Measurements from ENCODE around the gene CAB39. TPM values are rescaled to one million over a fixed set of nuclear protein-coding genes. Genes with fewer than 3 reads are reported as not detected.

The CAB39 gene
- total RNA-seq, 1 experiment from 2014 or later: 39.9 TPM

DNA sequence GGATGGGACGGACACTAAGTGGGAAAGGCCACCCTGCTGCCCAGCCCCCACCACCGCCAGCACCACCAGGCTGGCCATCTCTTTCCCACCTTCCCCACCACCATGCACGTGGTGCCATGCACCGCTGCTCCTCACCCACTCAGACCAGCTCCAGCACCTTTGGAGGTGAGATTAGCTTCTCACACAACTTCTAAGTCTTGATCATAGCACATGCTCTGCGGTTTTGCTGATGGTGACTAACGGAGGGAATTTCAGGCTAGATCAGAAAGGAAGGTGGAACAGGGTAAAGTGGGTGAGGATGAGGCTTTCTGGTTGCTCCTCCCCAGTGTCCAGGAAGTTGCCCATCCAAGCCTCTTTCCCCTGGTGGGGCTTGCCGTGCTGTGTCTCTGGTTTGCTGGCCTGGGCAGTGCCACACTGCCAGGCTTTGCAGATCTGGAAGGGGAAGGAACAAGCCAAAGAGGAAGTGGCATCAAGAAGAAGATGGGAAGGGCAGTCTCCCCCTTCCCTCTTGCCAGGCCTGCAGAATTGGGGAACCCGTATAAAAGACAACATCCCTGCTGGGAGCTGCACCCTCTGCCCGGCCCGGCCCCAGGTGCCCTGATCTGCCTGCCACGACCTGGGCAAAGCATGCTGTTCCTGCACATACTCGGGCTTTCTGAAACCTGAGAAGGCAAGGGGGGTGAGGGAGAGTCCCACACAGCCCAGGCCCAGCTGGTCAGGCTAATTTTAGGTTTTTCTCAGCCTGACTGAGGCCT is 44.3 kb upstream of the CAB39 start:
- in situ Hi-C loops (cut with HindIII; ENCODE audit: low pct_unique_long_range_greater_than_20kb, low sequenced_read_pairs) (no loop called here), intact Hi-C loops (cut with micrococcal nuclease; ENCODE audit: unreplicated experiment) (no loop called here)
- no peak for ATAC-seq
- Histone ChIP-seq H3K4me3 (ENCODE audit: low read depth in 2 of 2, low read length in 2 of 2) (no peak overlapping the region), H3K27me3 (ENCODE audit: control insufficient read depth, insufficient read depth, low read length) (no peaks in the 10 kb centered on the region), H3K9me3 (ENCODE audit: control insufficient read depth, insufficient read depth, low read depth, low read length) (no peaks in the 10 kb centered on the region), H3K36me3 (ENCODE audit: control insufficient read depth, insufficient read depth, low read length) (no peaks in the 10 kb centered on the region), H3K27ac (ENCODE audit: low read length) (no peak overlapping the region), H3K4me1 (ENCODE audit: control insufficient read depth, insufficient read depth, low read length) (no peaks in the 10 kb centered on the region)
- BruUV-seq (replicated peaks): no TSS peak
- TF ChIP-seq TCF7L2 (IDR thresholded peaks at IDR 0.05; ENCODE audit: low read depth, low read length) (no peak), SIN3A (IDR thresholded peaks at IDR 0.05; ENCODE audit: borderline replicate concordance, insufficient read depth, low read depth, low read length) (no peak), POLR2AphosphoS5 (IDR thresholded peaks at IDR 0.05; ENCODE audit: low read depth, low read length) (no peak)
- TF ChIP-seq, protein P1, sequence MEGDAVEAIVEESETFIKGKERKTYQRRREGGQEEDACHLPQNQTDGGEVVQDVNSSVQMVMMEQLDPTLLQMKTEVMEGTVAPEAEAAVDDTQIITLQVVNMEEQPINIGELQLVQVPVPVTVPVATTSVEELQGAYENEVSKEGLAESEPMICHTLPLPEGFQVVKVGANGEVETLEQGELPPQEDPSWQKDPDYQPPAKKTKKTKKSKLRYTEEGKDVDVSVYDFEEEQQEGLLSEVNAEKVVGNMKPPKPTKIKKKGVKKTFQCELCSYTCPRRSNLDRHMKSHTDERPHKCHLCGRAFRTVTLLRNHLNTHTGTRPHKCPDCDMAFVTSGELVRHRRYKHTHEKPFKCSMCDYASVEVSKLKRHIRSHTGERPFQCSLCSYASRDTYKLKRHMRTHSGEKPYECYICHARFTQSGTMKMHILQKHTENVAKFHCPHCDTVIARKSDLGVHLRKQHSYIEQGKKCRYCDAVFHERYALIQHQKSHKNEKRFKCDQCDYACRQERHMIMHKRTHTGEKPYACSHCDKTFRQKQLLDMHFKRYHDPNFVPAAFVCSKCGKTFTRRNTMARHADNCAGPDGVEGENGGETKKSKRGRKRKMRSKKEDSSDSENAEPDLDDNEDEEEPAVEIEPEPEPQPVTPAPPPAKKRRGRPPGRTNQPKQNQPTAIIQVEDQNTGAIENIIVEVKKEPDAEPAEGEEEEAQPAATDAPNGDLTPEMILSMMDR (IDR thresholded peaks at IDR 0.05): no peak
- DNase-seq (ENCODE audit: low read depth, low spot score): no peak
- ChIA-PET POLR2A (no interaction called here), CTCF (no interaction called here)

DNA sequence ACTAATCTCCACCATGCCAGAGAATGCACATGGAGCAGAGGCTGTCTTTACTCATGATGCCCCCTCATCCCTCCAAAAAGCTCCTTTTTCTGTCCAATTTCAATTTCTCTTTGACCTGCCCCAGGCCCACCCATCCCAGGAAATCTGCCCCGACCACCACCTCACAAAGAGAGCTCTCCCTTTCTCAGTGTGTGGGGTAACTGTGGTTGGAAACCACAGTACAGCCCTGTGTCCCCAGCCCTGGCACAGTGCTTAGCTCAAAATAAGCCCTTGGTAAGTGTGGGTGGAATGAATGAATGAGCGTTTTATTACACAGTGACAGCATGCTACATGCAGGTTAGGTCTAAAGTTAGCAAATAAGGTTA is 43.7 kb upstream of the CAB39 start:
- no peak for ATAC-seq
- Histone ChIP-seq H3K36me3 (ENCODE audit: control insufficient read depth, insufficient read depth, low read length) (no peaks in the 10 kb centered on the region), H3K4me1 (ENCODE audit: control insufficient read depth, insufficient read depth, low read length) (no peaks in the 10 kb centered on the region), H3K4me3 (ENCODE audit: low read depth in 2 of 2, low read length in 2 of 2) (no peak overlapping the region), H3K27me3 (ENCODE audit: control insufficient read depth, insufficient read depth, low read length) (no peaks in the 10 kb centered on the region), H3K27ac (ENCODE audit: low read length) (no peak overlapping the region), H3K9me3 (ENCODE audit: control insufficient read depth, insufficient read depth, low read depth, low read length) (no peaks in the 10 kb centered on the region)
- intact Hi-C loops (cut with micrococcal nuclease; ENCODE audit: unreplicated experiment) (no loop called here), in situ Hi-C loops (cut with HindIII; ENCODE audit: low pct_unique_long_range_greater_than_20kb, low sequenced_read_pairs) (no loop called here)
- ChIA-PET CTCF (no interaction called here), POLR2A (no interaction called here)
- TF ChIP-seq POLR2AphosphoS5 (IDR thresholded peaks at IDR 0.05; ENCODE audit: low read depth, low read length) (no peak), SIN3A (IDR thresholded peaks at IDR 0.05; ENCODE audit: borderline replicate concordance, insufficient read depth, low read depth, low read length) (no peak), TCF7L2 (IDR thresholded peaks at IDR 0.05; ENCODE audit: low read depth, low read length) (no peak)
- TF ChIP-seq, protein P1 (IDR thresholded peaks at IDR 0.05): no peak
- TF ChIP-seq, protein P2, sequence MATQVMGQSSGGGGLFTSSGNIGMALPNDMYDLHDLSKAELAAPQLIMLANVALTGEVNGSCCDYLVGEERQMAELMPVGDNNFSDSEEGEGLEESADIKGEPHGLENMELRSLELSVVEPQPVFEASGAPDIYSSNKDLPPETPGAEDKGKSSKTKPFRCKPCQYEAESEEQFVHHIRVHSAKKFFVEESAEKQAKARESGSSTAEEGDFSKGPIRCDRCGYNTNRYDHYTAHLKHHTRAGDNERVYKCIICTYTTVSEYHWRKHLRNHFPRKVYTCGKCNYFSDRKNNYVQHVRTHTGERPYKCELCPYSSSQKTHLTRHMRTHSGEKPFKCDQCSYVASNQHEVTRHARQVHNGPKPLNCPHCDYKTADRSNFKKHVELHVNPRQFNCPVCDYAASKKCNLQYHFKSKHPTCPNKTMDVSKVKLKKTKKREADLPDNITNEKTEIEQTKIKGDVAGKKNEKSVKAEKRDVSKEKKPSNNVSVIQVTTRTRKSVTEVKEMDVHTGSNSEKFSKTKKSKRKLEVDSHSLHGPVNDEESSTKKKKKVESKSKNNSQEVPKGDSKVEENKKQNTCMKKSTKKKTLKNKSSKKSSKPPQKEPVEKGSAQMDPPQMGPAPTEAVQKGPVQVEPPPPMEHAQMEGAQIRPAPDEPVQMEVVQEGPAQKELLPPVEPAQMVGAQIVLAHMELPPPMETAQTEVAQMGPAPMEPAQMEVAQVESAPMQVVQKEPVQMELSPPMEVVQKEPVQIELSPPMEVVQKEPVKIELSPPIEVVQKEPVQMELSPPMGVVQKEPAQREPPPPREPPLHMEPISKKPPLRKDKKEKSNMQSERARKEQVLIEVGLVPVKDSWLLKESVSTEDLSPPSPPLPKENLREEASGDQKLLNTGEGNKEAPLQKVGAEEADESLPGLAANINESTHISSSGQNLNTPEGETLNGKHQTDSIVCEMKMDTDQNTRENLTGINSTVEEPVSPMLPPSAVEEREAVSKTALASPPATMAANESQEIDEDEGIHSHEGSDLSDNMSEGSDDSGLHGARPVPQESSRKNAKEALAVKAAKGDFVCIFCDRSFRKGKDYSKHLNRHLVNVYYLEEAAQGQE (IDR thresholded peaks at IDR 0.05; ENCODE audit: insufficient read depth in 1 of 2, low read depth in 2 of 2, low read length in 1 of 2): no peak
- no peak for DNase-seq (ENCODE audit: low read depth, low spot score)
- no TSS peak for BruUV-seq (replicated peaks)
